ENCODE results near the gene EFNB2.

EFNB2 gene

GRCh38 chr13:106529415-106530170, 5.9 kb downstream of the EFNB2 start:
- H3K4me3 ChIP-seq, result peak overlapping the region in 1 of 7 experiments; percentile 82
- H3K27ac ChIP-seq, result peak overlapping the region in 7 of 21 experiments; percentile 16 to 60 (median 48)

DNA sequence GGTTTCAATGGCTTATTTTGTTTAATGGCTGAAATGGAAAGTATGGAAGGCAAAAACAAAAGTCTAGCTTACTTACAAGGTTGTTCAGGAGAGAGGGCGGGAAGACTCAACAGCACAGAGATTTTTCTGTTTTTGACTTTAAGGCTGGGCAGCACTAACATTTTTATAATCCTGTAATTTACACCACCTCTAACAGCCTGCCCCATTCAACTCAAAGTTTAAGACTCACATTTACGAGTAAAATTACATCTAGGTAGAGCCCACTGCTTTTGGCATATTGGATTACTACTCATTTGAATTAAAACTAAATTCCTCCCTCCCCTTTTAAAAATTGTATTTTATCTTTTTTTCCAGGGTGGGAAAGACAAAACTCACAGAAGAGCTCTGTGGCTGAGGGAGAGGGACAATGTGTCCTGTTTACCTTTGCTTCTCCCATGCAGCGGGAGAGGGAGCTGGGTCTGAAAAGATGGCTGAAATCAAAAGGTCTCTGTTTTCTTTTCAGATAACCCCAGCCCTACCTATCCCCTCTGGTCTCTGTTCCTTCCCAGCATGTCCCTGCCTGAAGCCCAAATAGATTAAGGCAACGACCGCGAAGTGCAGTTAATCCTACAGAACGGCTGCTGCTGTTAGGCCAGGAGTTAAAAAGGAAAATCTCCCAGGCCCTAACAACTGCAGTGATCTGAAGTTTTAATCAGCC, 6.6 kb downstream of the EFNB2 start:
- H3K27ac ChIP-seq, result peak overlapping the region in 5 of 21 experiments; percentile 14 to 60 (median 46)

GRCh38 chr13:106527826-106528225, 7.6 kb downstream of the EFNB2 start:
- Histone ChIP-seq H3K27ac (no peak overlapping the region), H3K4me3 (no peak overlapping the region)

More for the DNA sequence above, 6.6 kb downstream of the EFNB2 start:
- no peak overlapping the region for H3K4me3 ChIP-seq

- Histone ChIP-seq H3K27ac (no peak overlapping the region), H3K4me3 (no peak overlapping the region)
Measured at GRCh38 chr13:106527445-106527801, 8.0 kb downstream of the EFNB2 start.

GRCh38 chr13:106526738-106527444, 8.6 kb downstream of the EFNB2 start:
- no peak overlapping the region for H3K27ac ChIP-seq
- no peak overlapping the region for H3K4me3 ChIP-seq

DNA sequence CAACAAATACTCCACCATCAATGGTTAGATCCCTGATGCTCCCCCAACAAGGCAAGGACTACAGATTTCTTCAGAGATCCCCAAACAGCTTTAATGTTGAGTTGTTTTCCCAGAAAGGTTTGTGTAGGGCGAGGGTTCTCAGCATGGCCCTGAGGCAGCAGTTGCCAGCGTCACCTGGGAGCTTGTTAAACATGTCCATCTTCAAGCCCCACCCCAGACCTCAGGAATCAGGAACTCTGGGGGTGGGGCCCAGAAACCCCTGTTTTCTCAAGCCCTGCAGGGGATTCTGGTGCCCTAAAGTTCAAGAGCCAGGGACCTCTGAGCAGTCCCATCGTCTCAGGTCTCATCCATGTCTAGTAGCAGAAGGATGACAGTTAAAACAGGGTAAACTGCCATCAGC, 9.6 kb downstream of the EFNB2 start:
- no peak overlapping the region for H3K4me3 ChIP-seq
- peak overlapping the region in 4 of 21 experiments; percentile 0 to 51 (median 6) for H3K27ac ChIP-seq

- Histone ChIP-seq H3K4me3 (no peak overlapping the region), H3K27ac (no peak overlapping the region)
Measured at GRCh38 chr13:106524108-106524507, 11.4 kb downstream of the EFNB2 start.

GRCh38 chr13:106523576-106523975, 11.9 kb downstream of the EFNB2 start:
- H3K4me3 ChIP-seq, result no peak overlapping the region
- H3K27ac ChIP-seq, result peak overlapping the region in 12 of 21 experiments; percentile 14 to 69 (median 50)

- H3K27ac ChIP-seq, result peak overlapping the region in 16 of 21 experiments; percentile 5 to 69 (median 46)
- no peak overlapping the region for H3K4me3 ChIP-seq
Measured at GRCh38 chr13:106522898-106523525, 12.4 kb downstream of the EFNB2 start.

DNA sequence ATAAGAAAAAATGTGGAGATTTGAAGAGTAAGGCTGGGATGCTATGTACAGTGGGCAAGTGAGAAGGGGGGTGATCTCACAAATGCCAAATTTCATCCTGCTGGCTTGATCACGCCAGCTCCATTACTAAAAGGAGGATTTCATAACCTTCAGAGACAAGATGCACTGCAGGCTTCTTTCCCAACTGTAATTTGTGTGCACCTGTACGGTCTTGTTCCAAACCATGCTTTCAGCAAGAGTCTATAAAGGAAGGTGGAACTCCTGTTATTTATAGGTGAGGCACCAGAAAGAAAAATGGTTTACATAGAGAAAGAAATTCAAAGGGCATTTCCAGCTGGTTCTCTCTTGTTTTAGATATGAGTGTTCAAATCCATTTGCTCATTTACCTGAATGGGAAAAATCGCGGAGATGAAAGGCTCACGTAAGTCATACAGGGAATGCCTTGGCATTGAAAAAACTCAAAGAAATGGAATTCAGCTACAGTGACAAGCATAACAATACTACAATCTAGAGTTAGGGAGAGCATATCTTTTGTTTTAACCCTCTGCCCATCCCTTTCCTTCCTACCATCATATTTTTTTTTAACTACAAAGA, 13.3 kb downstream of the EFNB2 start:
- no peak overlapping the region for H3K4me3 ChIP-seq
- H3K27ac ChIP-seq, result peak overlapping the region in 16 of 21 experiments; percentile 5 to 69 (median 46)

DNA sequence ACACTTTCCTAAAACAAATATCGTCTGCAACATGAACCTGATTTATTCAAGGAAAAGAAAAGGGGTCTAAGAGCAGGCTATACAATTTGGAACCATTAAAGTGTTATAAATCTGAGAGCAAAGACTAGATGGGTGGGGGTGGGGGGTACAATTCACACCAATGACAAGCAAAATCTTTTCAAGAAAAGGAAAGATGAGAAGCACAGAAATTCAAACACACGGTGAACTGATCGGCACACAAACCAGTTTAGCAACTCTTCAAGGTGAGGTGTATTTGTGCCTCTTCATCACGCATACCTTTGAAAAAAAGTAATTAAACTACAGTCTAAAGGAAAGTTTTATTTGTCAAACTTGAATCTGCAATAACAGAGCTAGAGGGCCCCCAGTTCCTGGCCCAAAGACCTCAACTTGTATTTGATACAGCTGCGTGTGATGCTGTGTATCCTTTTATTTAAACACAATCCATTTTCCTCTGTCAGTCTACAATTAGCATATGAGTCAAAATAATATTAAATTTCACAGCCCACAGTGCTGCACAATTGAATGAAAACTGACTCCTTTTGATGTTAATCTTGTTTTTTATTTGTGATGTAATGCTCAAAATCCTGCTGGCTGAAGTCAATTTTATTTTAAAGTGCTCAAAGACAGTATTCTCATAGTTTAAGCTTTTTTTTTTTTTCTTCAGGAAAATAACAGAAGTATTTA, 14.2 kb downstream of the EFNB2 start:
- Histone ChIP-seq H3K27ac (peak overlapping the region in 4 of 21 experiments; percentile 5 to 37 (median 16)), H3K4me3 (no peak overlapping the region)

- Histone ChIP-seq H3K4me3 (no peak overlapping the region), H3K27ac (peak overlapping the region in 4 of 21 experiments; percentile 5 to 37 (median 20))
Measured at GRCh38 chr13:106520251-106521054, 15.0 kb downstream of the EFNB2 start.

- Histone ChIP-seq H3K27ac (peak overlapping the region in 1 of 21 experiments; percentile 10), H3K4me3 (no peak overlapping the region)
Measured at GRCh38 chr13:106518512-106518911, 16.9 kb downstream of the EFNB2 start.

- Histone ChIP-seq H3K27ac (no peak overlapping the region), H3K4me3 (no peak overlapping the region)
Measured at GRCh38 chr13:106517109-106517847, 18.2 kb downstream of the EFNB2 start.

DNA sequence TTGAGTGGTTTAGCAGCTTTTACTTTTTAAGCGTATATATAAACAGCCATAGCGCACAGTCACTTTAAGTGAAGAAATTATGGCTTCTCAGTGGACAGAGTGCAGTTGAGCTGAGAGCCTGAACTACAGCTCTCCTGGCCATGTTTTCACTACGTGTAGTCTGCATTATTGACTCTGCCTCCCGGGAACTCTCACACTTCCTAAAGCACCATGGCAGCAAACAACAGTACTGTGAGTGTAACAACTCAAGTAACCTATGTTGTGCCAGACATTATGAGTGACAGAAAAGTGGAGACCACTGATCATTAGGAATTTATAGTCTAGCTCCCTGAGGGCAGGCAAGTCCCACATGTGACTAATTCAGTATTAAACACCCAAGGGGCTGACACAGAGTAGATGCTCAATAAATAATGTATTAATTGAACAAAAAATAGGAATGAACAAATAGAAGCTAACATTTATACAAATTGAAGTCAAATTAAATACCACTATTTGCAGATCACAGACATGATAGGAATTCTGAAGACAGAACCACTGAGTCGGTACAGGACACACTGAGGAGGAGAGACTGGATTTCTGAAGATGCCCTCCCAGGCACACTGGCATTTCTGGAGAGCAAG, 19.7 kb downstream of the EFNB2 start:
- Histone ChIP-seq H3K27ac (no peak overlapping the region), H3K4me3 (no peak overlapping the region)

DNA sequence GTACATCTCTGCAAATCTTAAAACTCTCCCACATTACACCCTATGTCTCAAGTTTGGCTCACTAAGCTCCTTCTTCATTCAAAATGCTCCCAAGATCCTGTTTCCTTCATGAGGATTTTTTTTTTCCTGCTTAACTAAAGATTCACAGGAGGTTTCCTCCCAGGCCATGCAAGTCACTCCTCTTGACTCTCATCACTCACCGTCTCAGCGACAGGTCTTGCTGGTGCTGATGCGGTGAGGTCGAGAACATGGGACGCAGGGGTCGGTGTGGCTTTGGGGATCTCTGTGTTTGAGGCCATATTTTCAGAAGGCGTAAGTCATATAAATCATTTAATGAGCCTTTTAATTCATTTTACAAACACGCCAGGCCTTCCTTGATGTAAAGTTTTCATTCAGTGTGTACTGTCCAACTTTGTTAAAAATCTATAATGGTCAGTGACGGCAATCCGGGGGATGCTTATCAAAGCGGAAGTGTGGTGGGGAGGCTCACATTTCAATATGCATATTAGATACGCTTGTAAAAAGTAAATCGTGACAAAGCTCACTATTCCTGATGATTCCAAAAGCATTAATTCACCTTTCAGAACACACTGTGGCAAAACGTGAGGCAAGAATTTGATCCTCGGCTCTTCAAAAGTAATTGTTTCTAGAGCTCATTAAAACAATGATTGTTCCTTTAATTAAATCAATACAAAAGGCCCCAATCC, 20.4 kb downstream of the EFNB2 start:
- Histone ChIP-seq H3K27ac (no peak overlapping the region), H3K4me3 (no peak overlapping the region)
